GM12864 (cell line): ENCODE data around the gene SREBF1.

Experiments
- DNase-seq: peaks from one replicate; pipeline ENCODE4 v3.0.0-alpha.2; 2011; ENCODE audit warnings: low read depth
- H3K4me3 ChIP-seq: 2 replicates; pipeline ENCODE4 v1.5.1; 2011; ENCODE audit warnings: mild to moderate bottlenecking, low read depth, low read length, control low read depth
- TF ChIP-seq, protein P1 (sequence below): IDR thresholded peaks from 2 replicates; pipeline ENCODE4 v1.5.1; 2011; ENCODE audit warnings: low read depth, mild to moderate bottlenecking, moderate library complexity, low read length, control low read depth, inconsistent platforms; ENCODE audit errors: missing control alignments

The SREBF1 gene

DNA sequence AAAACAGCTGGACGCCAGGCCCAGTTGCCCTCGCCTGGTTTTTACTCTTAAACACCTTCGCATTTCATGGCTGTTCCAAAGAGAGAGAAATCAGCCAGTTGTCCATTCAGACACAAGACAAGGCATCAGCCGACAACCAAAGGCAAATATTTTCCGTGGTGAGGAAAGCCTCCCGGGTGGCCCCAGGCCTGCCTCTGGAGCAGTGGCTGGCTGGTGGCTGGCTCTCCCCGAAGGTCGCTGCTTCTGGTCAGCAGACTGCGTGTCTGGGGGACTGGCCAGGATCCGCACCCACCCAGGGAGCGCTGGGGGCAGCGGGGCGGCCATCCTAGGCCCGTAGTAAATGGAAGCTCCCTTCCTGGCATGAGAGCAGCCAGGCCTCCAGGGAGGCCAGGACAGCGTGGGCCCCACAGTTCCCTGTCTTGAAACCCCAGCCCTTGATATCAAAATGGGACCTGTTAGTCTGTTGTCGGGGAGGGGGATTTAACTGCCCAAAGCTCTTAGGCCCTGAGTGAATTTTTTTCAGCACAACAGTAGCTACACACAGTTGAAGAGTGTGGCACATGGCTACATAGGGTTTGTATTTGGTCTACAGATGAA is 57.7 kb downstream of the SREBF1 start:
- TF ChIP-seq, protein P1, sequence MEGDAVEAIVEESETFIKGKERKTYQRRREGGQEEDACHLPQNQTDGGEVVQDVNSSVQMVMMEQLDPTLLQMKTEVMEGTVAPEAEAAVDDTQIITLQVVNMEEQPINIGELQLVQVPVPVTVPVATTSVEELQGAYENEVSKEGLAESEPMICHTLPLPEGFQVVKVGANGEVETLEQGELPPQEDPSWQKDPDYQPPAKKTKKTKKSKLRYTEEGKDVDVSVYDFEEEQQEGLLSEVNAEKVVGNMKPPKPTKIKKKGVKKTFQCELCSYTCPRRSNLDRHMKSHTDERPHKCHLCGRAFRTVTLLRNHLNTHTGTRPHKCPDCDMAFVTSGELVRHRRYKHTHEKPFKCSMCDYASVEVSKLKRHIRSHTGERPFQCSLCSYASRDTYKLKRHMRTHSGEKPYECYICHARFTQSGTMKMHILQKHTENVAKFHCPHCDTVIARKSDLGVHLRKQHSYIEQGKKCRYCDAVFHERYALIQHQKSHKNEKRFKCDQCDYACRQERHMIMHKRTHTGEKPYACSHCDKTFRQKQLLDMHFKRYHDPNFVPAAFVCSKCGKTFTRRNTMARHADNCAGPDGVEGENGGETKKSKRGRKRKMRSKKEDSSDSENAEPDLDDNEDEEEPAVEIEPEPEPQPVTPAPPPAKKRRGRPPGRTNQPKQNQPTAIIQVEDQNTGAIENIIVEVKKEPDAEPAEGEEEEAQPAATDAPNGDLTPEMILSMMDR: no peak

DNA sequence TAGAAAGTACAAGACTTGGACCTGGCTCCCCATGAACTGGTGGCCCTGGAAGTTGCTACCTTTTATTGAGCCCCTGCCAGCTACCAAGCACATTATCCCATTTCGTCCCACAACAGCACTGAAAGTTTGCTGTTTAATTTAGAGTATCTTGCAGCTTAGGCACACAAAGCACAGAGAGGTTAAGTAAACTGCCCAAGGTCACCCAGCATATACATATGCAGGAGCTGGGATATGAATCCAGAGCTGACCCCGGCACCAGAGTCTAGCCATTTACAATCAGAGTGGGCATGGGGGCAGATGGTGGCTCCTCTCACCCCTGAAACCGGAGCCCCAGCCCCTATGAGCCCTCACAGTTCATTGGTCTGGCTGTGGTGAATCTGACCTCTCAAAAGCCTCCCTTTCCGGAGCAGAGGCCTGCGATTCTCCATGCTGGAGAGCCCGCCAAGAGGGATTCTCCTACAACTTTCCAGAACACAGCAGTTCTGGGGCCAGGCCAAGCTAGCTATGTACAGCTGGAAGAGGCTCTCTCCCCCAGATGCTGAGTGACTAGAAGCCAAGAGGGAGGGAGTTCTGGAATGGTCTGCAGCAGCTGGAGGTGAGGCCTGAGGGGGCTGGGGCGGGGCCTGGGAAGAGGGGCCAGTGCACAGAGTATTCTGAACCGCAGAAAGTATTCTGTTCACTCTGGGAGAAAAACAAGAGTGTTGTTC is 58.3 kb downstream of the SREBF1 start:
- no peak overlapping the region for H3K4me3 ChIP-seq
- TF ChIP-seq, protein P1: no peak
- DNase-seq: no peak

More for the DNA sequence above, 57.7 kb downstream of the SREBF1 start:
- no peak overlapping the region for H3K4me3 ChIP-seq
- no peak for DNase-seq

DNA sequence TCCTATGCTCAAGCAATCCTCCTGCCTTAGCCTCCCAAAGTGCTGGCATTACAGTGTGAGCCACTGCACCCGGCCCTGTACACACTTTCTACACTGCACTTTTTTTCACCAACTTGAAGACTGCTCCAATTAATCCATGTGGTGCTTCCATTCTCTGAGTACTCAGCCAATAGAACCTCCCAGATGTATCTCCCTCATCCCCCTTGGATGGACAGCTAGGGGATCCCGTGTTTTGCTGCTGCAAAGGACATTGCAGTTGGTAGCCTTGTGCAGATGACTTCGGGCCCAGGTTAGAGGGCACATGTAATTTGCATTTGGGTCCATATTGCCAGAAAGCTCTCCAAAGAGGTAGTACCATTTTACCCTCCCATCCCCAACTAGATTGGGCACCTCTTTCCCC is 59.9 kb downstream of the SREBF1 start:
- TF ChIP-seq, protein P1: no peak
- no peak overlapping the region for H3K4me3 ChIP-seq
- no peak for DNase-seq

DNA sequence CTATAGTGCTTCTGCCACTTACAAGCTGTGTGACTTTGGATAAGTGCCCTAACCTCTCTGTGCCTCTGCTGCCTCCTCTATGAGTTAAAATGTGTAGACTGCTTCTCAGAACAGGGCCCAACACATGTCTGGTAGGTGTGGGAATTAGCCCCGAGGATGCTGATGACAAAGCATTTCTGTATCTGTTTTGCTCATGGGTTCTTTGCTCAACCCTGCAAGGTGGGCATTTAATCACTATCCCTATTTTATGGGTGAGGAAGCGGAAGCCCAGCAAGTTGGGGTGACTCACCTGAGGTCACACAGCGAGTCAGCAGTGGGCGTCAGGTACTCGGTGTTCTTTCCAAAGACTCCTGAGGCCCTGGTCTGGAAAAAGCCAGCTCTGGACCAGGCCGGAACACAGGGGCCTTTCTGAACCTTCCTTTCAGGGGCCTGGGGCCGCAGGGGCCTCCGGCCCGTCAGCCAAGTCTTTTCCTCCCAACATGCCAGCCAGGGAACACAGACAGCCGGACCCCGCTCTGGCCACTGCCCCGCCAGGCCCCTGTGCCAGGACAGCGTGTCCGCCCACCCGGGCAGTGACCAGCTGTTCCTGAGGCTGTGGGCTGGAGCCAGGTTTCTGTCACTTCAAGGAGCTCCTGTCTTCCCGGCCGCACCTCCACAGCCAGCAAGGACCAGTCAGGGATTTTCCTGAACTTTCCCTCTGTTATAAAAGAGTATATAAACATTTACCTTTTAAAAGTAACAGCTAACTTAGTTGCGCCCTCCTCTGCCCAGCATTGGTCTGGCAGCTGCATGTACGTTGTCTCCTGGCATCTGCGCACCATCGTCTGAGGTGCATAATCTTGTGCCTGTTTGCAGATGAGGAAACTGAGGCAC is 62.5 kb downstream of the SREBF1 start:
- TF ChIP-seq, protein P1: peak; percentile 6
- no peak for DNase-seq
- no peak overlapping the region for H3K4me3 ChIP-seq

DNA sequence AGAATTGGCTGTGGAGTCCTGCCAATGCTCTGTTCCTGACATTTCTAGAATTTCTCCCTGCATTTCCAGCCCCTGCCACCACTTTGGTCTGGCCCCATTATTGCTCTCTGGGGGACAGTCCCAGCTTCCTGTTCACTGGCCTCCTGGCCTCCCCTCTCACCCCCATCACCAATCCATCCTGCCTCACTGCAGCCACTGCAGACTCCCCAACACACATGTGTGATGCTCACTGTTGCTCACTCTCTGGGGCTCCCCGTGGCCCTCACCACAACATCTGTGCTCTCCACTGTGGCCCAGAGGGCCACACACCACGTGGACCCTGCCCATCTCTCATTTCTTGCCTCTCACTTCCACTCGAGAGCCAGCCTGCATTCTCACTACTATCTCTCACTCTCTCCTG is 64.6 kb downstream of the SREBF1 start:
- no peak for DNase-seq
- H3K4me3 ChIP-seq: no peak overlapping the region
- TF ChIP-seq, protein P1: no peak

DNA sequence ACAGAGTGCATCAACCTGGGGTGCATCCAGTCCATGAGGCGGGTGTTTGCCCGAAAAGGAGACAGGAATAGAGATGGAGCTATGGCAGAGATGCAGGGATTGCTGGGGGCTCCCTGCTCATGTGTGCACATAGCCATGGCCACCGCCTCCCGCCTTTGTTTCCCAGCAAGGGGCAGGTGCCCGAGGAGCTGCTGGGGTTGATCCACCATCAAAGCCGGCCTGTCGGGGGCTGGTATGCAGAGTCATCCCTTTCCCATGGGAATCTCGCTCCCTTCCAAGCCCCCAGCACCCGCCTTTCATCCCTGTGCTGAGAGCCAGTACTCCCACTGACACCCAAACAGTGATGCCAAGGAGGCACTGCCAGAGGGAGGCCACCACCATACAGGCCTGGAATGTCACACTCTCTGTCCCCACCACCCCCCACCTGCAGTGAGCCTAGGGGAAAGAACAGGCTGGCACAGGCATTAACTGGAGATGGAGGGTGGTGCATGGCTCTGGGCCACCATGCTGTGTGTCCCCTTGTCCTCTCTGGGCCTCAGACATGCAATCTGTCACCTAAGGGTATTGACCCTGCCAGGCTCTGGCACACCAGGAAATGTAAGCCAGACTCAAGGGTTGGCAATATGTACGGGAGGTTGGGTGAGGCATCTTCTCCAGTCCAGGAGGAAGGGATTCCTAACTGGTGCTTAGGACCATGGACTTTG is 65.1 kb downstream of the SREBF1 start:
- H3K4me3 ChIP-seq: no peak overlapping the region
- TF ChIP-seq, protein P1: no peak
- DNase-seq: no peak
